ENCODE results near the gene PLEKHH1. TPM values are rescaled to one million over a fixed set of nuclear protein-coding genes. Genes with fewer than 3 reads are reported as not detected.

Gene PLEKHH1
- polyA plus RNA-seq (ENCODE audit: insufficient read length in 3 of 3) = 10 to 100 TPM; 37.5 to 44.3 (median 40.1) TPM

DNA sequence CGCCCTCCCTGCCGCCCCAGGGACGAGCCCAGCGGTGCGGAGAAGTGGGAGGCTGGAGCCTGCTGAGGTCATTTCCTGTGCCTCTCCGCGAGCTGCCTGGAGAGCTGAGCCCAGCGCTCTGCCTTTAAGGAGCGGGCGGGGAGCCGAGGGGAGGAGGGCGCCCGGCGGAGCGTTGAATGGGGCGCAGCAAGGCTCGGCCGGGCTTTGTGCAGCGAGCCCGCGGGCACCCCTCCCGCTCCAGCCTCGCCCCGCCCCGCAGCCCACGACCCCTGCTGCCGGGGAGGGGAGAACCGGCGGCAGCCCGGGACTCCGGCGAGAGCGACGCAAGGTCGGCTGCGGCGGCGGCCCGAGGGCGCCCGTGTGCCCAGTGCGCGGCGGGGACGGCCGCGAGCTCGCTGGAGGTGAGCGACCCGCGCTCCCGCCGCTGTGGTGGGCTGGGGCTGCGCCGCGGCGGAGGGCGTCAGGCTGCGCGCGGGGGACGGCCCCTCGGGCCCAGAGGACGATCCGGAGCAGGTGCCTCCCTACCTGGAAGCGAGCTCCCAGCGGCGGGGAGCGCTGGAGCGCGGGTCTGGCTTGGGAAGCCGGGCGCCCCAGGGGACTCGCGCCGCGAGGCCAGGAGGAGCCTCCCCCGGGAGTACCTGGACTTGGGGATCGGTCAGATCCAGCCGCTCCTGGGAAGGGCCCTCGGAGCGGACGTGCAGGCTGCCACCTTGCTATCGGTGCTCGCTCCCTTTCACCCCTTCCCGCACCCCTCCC, at the start of gene PLEKHH1:
Gene PLEKHH1 (plus strand): TSS at position 293 of the 756 bp plus-strand sequence. CDS start 8,578 bp downstream, outside the sequence.
- peak in 2 of 3 donors; percentile 41 to 65 for DNase-seq (ENCODE audit: low read depth in 3 of 3, low spot score in 2 of 3)

DNA sequence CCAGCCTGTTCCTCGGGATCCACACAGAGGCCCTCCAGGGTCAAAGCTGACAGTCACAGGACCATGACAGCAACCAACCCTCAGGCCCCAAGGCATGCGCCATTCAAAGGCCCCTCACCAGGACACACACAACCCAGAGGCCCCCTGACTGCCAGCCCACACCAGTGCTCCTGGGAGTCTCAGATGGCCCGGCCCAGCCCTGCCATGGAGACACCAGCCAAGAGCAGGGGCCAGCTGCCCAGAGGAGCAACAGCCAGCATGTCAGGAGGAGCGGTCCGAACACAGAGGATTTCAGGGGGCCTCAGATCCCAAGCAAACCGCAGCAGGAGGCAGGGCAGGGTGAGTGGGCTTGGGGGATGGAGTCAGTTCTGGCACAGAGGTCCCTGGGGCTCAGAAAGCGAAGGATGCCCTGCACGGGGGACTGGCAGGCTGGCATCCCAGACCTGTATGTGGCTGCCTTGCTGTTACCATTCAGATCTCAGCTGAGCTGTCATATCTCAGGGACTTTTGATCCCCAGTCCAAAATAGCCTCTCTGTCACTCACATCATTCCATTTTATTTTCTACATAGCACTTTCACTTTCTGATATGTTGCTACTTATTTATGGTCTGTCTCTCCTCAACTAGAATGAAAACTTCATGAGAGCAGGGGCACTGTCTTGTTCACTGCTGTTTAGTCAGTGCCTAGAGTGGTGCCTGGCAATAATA, 49.4 kb upstream of the PLEKHH1 start:
- DNase-seq (ENCODE audit: low read depth in 3 of 3, low spot score in 2 of 3) = no peak

DNA sequence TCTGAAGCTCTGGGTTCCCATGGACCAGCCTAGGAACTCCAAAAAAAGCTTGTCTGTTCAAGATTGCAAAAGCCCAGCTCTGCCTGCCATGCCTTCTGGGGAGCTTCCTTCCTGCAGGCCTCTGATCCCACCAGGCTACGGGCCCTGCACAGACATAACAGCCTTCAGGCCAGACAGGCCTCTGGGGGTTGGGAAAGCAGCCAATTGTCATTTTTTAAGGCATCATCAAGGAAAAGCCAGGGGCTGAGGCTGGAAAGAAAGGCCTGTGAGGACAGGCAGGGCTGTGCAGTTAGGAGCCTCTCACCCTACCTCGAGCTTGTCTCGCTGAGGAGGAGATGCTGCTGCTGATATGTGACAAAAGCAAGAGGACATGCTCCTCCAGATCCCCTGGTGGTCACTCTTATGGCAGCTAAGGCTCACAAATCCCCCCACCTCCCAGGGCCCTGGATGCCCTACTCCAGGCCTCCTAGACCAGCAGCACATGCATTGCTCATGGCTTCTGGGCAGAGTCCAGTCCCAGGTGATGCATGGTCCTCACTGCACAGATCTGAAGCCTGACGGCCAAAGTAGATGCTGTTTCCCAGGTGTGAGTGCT, 47.5 kb upstream of the PLEKHH1 start:
- DNase-seq (ENCODE audit: low read depth in 3 of 3, low spot score in 2 of 3) = no peak

DNA sequence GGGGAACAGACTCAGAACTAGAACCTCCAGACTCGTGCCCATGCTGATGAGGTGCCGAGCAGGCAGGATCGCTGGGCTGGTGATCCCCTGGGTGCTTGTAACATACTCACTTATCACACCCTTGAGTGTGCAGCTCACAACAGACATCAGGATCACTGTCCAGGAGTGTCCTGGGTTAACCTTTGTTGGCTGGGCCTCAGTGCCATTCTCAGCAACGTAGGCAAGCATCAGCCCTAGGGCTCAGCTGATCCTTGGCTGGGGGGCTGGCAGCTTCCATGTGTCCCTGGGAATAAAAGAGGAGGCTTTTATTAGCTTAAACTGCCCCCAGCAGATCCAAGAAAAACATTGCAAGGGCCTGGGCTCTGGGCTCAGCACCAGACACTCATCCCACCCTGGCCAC, 46.2 kb upstream of the PLEKHH1 start:
- no peak for DNase-seq (ENCODE audit: low read depth in 3 of 3, low spot score in 2 of 3)

DNA sequence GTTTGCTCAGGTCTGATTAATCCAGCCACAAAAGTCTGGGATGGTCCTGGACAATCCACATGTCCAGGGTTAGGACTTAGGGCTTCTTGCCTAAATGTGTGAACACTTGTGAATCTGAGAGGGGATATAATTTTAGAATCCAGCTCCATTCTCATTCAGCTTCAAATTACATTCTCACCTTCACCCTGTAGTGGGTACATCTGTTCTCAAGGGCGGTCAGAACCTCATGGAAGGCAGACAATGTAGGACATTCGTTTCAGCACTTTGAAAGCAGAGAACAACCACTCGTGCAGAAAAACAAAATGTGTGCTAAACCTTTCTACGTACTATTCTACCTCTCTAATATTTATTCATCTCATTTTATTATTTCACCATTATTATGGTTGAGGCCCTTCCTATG, 45.8 kb upstream of the PLEKHH1 start:
- DNase-seq (ENCODE audit: low read depth in 3 of 3, low spot score in 2 of 3) = no peak

DNA sequence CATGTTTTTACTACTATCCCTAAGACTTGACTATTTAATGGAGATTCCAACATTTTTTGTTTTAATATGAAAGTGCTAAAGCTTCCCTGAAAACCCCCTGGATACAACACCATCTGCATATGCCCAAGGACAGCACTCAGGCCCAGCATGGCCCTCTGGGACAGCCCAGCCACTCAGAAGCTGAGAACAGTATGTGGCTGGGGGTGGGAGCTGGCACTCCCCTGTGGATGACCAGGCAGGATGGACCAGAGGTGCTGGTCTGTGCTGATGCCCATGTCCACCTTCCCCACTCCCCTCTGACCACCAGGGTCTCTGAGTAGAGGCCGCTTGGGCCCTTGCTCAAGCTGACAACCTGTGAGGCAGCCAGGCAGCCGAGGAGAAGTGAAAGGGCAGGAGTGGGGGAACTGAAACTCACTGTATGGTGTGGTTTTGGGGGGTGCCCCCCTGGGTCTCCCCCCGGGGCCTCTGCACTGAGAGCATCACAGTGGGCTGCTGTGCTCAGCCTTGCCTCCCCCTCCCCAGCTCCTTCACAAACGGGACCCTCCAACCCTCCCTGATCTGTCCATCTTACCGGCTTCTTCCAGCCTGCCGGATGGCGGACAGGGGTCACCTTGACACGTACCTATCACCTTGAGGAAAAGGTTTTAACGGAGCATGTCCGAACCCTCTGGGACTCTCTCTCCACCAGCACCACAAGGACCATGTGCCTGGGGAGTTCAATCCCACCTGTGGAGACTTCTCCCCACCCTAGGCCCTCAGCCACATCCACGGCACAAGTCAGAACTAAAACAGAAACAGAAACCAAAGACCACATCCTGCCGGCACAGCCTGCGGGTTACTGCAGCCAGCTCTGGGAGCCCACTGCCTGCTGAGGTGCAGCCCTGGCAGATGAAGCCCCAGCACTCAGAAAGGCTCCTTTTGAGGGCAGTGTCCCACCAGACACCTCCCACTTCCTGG, 44.9 kb upstream of the PLEKHH1 start, which contains the start of gene TMEM229B:
Gene TMEM229B (minus strand): TSS at position 785 of the 957 bp plus-strand sequence. CDS start 14,798 bp downstream, outside the sequence.
- no peak for DNase-seq (ENCODE audit: low read depth in 3 of 3, low spot score in 2 of 3)

DNA sequence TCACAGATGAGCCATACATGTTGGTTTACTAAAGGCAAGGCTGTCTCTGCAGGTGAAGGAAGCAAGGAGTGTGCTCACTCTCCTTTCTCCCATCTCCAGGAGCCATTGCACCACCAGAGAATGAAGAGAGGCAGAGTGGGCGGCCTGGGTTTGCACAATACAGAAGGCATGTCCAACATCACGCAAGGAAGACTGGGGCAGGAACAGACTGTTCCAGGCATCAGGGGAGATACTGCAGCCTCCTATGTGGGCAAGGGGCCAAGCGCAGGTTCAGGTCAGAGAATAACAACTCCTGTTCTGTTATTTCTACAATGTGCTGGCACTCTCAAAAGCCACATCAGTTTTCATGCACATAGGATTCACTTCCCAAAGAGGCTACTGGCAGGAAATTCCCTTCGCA, 42.9 kb upstream of the PLEKHH1 start:
- no peak for DNase-seq (ENCODE audit: low read depth in 3 of 3, low spot score in 2 of 3)

DNA sequence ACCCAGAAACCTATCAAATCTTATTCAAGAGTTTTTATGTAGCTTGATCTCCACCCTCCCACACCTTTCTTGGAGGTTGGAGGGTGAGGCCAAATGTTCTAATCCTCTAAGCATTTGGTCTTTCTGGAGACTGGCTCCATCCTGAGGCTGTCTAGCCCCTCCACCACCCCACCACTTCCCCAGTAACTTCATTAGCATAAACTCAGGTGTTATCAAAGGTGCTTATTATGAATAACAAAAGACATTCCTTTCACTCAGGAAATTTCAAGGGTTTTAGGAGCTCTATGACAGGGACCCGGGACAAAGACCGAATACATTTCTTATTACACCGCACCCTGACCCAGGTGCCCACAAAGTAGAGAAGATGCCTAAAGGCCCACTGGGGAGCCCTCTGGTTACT, 41.8 kb upstream of the PLEKHH1 start:
- no peak for DNase-seq (ENCODE audit: low read depth in 3 of 3, low spot score in 2 of 3)

DNA sequence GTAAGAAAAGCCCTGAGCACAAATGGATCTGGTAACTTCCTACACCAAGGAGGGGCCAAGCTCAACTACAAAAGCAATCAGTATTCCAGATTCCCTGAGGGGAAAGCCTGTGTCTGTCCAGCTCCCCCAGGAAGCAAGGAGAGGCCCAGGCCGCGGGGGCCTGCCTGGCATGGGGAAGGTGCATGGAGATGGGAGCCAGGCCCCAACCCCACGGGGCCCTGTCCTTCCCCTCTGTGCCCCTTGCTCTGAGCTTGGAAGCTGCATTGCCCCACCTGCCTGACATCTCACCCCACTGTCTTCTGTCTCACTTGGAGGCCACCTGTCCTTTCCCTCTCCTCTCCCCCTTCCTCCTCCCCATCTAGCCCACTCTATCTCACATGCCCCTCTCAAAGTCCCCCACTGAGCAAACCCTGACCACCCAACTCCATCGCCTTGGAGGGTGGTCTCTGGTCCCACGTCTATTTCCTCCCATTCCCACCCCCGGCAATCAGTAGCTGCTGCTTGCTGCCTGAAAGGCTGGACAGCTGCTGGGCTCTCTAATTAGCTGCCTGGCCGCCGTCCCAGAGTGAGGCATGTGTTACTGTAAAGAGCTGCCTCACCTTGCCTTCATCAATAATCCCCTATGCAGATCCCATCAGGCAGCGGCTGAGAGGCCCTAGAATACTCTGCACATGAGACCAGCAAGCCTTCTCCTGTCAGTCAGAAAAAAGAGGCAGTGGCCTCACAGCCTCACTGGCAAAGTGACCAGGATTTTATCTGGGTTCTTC, 41.2 kb upstream of the PLEKHH1 start:
- no peak for DNase-seq (ENCODE audit: low read depth in 3 of 3, low spot score in 2 of 3)

DNA sequence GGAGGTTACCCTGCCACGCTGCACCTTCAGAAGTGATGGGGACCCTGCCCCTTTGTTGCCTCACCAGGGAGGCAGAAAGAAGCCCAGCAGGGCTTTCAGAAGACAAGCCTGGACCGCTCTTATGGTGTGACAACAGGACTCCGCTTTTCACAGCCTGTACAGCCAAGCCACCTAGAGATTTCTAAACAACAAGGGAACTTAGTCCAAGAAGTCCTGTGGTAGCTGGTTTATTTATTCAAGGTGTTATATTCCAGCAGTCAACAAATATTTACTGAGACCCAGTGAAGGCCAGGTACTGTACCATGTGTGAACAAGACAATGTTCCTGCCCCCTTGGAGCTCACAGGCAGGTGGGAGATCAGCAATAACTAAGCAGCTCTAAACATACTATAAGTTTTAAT, 40.6 kb upstream of the PLEKHH1 start:
- no peak for DNase-seq (ENCODE audit: low read depth in 3 of 3, low spot score in 2 of 3)

DNA sequence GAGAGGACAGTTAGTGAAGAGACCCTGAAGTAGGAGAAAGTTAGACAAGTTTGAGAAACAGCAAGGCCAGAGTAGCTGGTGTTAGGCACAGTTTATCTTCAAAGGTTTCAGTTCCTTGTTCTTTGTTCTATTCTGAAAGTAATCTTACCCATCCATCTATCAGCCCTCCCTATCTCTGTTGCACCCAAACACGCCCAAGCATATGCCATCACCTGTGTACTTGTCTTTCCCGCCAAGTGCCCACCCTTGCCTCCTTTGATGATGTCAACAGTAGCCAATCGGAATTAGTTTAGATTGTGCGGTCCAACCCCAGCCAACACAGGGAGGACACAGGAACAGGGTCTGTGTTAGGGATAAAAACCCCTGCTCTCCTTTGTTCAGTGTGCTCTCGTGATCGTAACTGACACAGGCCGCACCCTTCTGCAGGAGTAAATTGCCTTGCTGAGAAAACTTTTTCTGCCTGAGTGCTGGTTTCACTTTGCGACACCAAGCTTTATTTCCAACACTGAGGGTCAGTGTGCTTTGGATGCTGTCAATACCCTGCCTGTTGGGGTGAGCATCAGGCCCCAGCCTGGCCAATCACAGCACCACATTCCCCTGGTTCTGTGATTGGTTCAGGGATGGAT, 39.9 kb upstream of the PLEKHH1 start:
- no peak for DNase-seq (ENCODE audit: low read depth in 3 of 3, low spot score in 2 of 3)

DNA sequence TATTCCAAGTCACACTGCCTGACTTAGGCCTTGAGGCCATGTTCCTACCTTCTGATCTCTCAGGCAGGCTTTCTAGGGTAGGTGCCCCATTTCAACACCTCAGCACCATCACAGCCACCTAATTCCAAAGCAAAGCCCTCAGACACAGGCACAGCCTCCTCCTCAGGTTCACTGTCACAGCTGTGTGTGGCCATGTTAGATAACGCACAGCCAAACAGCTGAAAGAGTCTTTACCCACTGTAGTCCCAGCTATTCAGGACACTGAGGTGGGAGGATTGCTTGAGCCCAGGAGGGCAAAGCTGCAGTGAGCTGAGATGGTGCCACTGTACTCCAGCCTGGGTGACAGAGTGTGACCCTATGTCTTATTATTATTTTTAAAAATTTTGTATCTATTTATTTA, 37.3 kb upstream of the PLEKHH1 start:
- DNase-seq (ENCODE audit: low read depth in 3 of 3, low spot score in 2 of 3) = no peak

DNA sequence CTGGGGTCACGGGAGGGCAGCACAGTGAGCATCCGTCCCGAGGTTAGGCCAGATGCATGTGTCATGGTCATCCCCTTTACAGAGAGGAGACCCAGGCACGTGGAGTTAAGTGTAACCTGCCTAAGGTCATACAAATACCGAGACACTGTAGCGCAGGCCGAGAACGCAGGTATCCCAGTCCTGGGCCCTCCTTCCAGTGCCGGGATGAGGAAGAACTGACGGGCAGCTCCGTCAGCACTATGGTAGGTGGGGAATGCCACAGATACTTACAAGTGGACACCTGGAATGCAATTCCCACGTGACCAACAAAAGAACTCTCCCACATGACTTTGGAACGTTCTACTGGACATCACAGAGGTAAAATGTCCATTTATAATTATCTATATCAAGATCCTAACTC, 35.9 kb upstream of the PLEKHH1 start:
- no peak for DNase-seq (ENCODE audit: low read depth in 3 of 3, low spot score in 2 of 3)

DNA sequence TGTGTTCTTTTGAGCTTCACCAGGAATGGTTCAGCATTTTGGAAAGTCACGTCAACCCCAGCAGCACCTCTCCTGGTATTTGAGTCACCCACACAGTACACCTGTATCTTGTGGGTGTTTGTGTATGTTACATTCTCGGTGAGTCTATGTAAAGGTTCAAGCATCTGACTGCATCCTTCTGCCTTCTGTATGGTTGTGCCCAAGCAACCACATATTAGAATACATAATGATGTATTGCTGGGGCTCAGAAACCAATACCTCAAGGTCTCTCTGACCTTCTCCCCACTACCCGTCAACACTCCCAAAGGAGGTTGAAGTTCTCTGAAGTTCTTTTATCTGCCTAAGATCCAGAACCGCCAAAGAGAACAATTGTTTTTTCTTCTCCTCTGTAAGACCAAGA, 35.4 kb upstream of the PLEKHH1 start:
- no peak for DNase-seq (ENCODE audit: low read depth in 3 of 3, low spot score in 2 of 3)

DNA sequence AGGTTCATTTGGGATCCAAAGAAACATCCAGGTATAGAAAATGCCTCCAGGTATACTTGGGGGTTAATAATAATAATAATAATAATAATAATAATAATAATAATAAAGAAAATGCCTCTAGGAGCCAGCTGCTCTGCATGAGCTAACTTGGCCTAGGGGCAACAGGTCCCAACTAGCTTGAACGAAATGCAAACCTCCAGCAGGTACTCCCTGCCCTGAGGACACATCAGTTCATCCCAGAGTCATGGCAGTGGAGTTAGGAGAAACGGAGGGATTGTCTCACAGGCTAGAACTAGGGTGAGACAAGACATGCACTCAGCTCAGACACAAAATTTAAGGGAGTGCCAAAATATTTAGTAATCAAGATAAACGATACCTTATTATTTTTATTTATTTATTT, 32.1 kb upstream of the PLEKHH1 start:
- no peak for DNase-seq (ENCODE audit: low read depth in 3 of 3, low spot score in 2 of 3)

DNA sequence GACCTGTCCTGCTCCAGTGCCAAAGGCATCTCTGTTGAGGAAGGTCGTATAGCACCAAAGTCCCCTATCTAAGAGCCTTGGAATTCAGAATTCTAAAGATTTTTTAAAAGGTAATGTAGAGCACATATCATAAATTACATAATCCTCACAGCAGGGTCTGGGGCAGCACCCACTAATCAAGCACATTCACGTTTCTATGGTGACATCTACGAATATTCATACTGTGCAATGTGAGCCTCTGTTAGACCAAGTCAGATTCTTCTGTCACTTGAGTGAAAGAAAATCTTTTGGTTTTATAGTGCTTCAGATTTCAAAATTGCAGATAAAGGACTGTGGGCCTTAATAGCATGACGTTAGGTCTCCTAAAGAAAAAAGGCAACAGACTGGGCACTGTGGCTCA, 31.4 kb upstream of the PLEKHH1 start:
- no peak for DNase-seq (ENCODE audit: low read depth in 3 of 3, low spot score in 2 of 3)

DNA sequence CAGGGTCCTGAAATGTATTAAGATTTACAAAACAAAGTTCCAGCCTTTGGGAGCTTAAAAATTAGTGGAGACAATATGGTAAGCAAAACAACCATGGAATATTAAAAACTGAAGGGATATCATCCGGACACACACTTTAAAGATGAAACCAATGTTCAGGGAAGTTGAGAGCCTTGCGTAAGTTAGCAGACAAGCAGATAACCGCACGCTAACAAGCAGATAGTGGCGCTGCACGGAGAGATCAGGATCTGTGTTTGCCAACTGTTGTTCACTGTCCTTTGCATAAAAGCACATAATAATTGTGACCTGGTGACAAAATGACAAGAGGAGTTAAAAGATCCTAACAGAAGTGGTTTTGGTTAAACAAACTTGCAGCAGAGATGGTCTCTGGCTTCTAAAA, 30.2 kb upstream of the PLEKHH1 start:
- DNase-seq (ENCODE audit: low read depth in 3 of 3, low spot score in 2 of 3) = no peak

DNA sequence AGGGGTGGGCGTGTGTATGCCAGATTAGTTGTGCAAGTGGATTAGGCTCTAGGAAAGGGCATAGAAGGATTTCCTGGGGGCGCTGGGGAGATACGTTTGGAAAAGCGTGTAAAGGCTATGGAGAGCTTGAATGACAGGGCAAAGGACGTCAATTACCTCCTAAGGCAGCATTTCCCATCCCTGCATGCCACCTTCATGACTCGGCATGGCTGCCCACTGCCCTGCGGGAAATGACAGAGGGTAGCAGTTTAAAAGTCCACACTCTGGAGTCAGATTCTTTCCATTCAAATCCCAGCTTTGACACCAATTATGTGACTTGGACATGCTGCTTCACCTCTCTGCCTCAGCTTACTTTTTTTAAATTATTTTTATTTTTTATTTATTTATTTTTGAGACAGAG, 29.8 kb upstream of the PLEKHH1 start:
- no peak for DNase-seq (ENCODE audit: low read depth in 3 of 3, low spot score in 2 of 3)

DNA sequence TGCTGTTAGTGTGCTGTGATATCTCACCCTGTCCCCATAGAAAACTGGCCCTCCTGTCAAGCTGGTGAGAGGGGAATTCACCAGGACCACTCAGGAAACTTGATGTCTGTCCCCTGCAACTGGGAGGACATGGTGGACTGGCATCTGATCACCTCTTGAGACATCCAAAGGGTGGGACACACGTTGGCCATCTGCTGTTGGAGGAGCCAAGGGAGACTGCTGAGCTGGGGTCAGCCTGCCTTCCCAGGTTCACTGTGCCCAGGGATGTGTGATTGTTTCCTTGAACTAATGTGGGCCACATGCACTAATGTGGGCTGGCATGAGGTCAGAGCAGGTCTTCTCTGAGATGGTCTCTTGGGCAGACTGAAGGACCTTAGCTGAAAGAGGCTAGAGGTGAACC, 27.8 kb upstream of the PLEKHH1 start:
- DNase-seq (ENCODE audit: low read depth in 3 of 3, low spot score in 2 of 3) = no peak
